Activated naive CD4-positive, alpha-beta T cell treated with Interleukin-2 at 50 U/mL for 16 hours (primary cell): ENCODE measurements around the gene RIOX2.

Source experiments
- DNase-seq: peaks from one replicate; pipeline ENCODE4 v3.0.0-alpha.2; 2020

RIOX2 gene

GRCh38 chr3:97952280-97952679 is 20.0 kb downstream of the RIOX2 start:
- DNase-seq = no peak

GRCh38 chr3:97950360-97950759 is 21.9 kb downstream of the RIOX2 start:
- no peak for DNase-seq

- no peak for DNase-seq
Measured at GRCh38 chr3:97949743-97950142, 22.5 kb downstream of the RIOX2 start.

GRCh38 chr3:97949110-97949485 is 23.1 kb downstream of the RIOX2 start:
- DNase-seq = no peak

GRCh38 chr3:97948351-97949109 is 23.7 kb downstream of the RIOX2 start:
- DNase-seq = no peak

- no peak for DNase-seq
Measured at GRCh38 chr3:97942801-97943546, 29.3 kb downstream of the RIOX2 start.

- no peak for DNase-seq
Measured at GRCh38 chr3:97940034-97940433, 32.2 kb downstream of the RIOX2 start.

- DNase-seq = no peak
Measured at GRCh38 chr3:97939401-97939800, 32.8 kb downstream of the RIOX2 start.

- DNase-seq = no peak
Measured at GRCh38 chr3:97938444-97938843, 33.8 kb downstream of the RIOX2 start.

- DNase-seq = no peak
Measured at GRCh38 chr3:97937205-97937604, 35.0 kb downstream of the RIOX2 start.

- DNase-seq = no peak
Measured at GRCh38 chr3:97935842-97936241, 36.4 kb downstream of the RIOX2 start.

GRCh38 chr3:97934980-97935695 is 37.1 kb downstream of the RIOX2 start:
- no peak for DNase-seq

GRCh38 chr3:97932387-97932801 is 39.8 kb downstream of the RIOX2 start:
- no peak for DNase-seq

GRCh38 chr3:97931218-97931617 is 41.0 kb downstream of the RIOX2 start:
- DNase-seq = no peak

GRCh38 chr3:97930018-97930417 is 42.2 kb downstream of the RIOX2 start:
- no peak for DNase-seq

- DNase-seq = no peak
Measured at GRCh38 chr3:97928986-97929385, 43.2 kb downstream of the RIOX2 start.

- no peak for DNase-seq
Measured at GRCh38 chr3:97927704-97928103, 44.5 kb downstream of the RIOX2 start.

- no peak for DNase-seq
Measured at GRCh38 chr3:97917813-97918536, 54.3 kb downstream of the RIOX2 start.

- no peak for DNase-seq
Measured at GRCh38 chr3:97916576-97916975, 55.7 kb downstream of the RIOX2 start.

- no peak for DNase-seq
Measured at GRCh38 chr3:97914388-97914787, 57.8 kb downstream of the RIOX2 start.

- no peak for DNase-seq
Measured at GRCh38 chr3:97911459-97911858, 60.8 kb downstream of the RIOX2 start.

- DNase-seq = no peak
Measured at GRCh38 chr3:97910931-97911351, 61.3 kb downstream of the RIOX2 start.

GRCh38 chr3:97910236-97910831 is 61.9 kb downstream of the RIOX2 start:
- DNase-seq = peak; percentile 13
